ENCODE measurements around the gene DDC.

Gene DDC

DNA sequence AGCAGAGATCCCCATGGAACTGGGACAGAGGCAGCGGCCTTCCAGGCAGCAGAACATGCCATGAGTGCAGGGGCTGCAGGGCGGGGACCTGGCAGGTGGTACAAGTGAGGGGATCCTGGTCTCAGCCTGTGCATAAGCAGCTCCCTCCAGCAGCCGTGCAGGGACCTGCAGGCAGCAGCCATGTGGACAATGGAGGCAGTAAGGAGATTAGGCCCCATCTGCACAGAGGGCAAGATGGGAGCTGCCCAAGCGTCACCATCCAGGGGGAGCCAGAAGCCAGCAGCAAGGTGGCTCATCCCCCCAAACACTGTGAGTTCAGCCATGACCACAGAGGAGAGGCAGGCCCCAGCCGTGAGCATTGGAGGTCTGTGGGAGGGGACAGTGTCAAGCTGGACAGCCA lies 3.1 kb downstream of the DDC start:
- TF ChIP-seq, protein P1, sequence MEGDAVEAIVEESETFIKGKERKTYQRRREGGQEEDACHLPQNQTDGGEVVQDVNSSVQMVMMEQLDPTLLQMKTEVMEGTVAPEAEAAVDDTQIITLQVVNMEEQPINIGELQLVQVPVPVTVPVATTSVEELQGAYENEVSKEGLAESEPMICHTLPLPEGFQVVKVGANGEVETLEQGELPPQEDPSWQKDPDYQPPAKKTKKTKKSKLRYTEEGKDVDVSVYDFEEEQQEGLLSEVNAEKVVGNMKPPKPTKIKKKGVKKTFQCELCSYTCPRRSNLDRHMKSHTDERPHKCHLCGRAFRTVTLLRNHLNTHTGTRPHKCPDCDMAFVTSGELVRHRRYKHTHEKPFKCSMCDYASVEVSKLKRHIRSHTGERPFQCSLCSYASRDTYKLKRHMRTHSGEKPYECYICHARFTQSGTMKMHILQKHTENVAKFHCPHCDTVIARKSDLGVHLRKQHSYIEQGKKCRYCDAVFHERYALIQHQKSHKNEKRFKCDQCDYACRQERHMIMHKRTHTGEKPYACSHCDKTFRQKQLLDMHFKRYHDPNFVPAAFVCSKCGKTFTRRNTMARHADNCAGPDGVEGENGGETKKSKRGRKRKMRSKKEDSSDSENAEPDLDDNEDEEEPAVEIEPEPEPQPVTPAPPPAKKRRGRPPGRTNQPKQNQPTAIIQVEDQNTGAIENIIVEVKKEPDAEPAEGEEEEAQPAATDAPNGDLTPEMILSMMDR (conservative IDR thresholded peaks at IDR 0.05; ENCODE audit: control insufficient read depth, insufficient read depth, low read depth, low read length), result no peak
- no peak overlapping the region for H3K4me3 ChIP-seq (ENCODE audit: control insufficient read depth, low read depth, low read length)
- no peak for DNase-seq (ENCODE audit: low read depth)

DNA sequence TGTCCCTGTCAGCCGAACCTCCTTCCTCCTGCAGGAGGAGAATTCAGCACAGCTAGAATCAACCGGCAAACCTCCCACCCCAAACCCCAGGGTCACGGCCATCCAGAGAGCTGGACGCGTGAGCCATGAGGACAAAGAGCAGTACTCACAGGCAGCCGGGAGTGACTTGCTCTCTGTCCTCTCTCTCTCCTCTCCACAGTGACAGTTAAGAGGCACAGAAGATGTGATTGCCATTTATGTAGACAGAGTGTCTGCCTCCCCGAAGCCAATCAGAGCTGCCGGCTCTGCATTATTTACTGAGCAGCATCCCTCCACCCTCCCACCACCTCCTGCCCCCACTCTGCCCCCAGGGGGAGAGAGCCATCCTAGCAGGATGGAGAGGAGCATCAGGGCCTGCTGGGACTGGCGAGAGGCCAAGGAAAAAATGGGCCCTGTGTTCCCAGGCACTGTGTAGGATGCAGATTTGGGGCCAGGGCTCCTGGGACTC lies 4.3 kb downstream of the DDC start:
- TF ChIP-seq, protein P1 (conservative IDR thresholded peaks at IDR 0.05; ENCODE audit: control insufficient read depth, insufficient read depth, low read depth, low read length), result no peak
- DNase-seq (ENCODE audit: low read depth), result no peak
- H3K4me3 ChIP-seq (ENCODE audit: control insufficient read depth, low read depth, low read length), result no peak overlapping the region

DNA sequence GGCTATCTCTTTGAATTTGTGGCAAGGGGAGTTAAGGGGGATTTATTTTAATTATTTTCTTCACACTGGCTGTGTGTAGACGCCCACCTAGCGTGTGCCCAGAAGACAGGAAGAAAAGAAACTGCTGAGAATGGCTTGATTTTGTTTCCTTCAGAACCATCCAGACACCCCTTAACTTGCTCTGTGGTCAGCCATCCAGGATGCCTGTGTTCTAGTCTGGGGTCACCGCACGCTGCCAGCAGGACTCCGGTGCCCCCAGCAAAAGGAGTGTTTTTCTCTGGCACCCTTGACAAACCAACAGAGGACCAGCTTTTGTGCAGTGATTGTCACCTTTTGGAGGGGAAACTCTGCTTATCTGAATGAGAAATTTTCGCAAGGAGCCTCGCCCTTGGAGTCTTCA lies 5.3 kb downstream of the DDC start:
- no peak for DNase-seq (ENCODE audit: low read depth)
- TF ChIP-seq, protein P1 (conservative IDR thresholded peaks at IDR 0.05; ENCODE audit: control insufficient read depth, insufficient read depth, low read depth, low read length), result no peak
- no peak overlapping the region for H3K4me3 ChIP-seq (ENCODE audit: control insufficient read depth, low read depth, low read length)

DNA sequence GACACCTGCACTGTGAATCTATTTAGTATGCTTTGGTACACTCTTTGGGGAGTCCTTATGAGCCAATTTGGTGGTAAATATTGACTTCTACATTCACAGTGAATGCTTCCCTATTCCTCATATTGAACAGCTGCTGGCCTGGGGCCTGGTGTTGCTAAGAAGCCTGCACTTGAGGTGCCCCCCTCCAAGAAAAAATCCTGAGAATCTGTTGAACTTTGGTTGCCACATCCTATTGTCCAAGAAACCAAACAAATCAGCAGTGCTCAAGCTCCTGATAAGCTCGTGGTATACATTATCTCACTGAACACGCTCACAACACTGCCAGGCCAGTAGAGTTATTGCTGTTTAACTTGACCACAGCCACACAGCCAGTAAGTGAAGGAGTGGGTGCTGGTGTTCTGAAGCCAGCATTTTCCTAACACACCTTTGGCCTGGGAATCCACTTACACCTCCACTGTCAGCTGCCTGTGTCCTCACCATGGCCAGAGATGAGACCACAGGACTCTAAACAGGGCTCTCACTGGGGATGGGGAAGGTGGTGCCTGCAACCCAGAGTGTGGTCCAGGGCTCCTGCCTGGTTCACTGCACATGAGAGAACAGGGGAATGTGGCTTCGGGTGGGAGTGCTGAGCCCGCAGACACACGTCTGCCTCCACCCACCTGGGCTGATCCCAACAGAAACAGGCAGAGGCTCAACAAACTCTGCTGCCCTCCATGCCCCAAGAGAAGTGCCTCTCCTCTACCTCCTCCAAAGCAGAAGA lies 6.7 kb downstream of the DDC start:
- TF ChIP-seq, protein P1 (conservative IDR thresholded peaks at IDR 0.05; ENCODE audit: control insufficient read depth, insufficient read depth, low read depth, low read length), result no peak
- H3K4me3 ChIP-seq (ENCODE audit: control insufficient read depth, low read depth, low read length), result no peak overlapping the region
- DNase-seq (ENCODE audit: low read depth), result no peak

DNA sequence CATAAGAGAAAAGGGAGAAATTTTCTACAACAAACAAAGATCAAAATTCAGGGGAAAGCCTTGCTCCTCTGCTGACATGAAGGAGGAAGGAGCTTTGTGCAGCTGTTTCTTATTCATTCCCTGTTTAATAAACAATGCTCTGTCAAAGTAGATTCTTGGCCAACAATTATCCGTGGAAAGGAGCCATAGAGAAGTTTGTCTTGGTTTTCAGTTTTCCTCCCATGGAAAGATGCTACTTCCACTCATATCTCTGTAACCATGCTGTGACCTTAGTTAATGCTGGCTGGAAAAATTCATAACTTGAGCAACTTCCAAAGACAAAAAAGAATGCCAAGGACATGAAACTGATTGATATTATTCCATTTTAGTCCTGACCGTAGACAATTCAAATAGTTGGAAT lies 8.1 kb downstream of the DDC start:
- DNase-seq (ENCODE audit: low read depth), result peak; percentile 2
- TF ChIP-seq, protein P1 (conservative IDR thresholded peaks at IDR 0.05; ENCODE audit: control insufficient read depth, insufficient read depth, low read depth, low read length), result no peak

DNA sequence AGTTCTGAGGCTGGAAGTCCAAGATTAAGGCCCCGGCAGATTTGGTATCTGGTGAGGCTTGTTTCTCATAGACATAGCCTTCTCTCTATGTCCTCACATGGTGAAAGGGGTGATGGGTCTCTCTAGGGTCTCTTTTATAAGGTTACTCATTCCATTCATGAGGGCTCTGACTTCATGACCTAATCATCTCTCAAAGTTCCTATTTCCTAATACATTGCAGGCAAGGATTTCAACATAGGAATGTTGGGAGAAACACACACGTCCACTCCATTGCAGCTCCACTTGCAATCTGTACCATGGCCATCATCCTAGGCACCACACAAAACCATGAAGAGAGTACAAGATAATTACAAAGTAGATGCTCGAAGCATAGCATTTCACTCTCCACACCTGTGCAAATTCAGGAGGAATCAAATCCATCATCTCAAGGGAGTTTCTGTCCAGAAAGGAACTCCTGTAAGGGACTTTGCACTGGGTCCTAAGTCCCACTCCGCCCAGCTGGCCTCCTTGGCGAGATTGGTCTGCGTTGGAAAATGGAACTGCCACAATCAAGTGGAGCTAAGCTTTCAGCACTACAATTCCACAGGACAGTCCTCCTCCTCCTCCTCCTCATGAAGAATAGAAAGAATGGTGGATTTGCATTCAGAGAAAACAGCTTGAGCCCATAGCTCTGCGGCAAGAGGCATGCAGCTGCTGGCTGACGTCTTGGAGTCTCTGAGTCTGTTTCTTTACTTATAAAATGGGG lies 8.8 kb downstream of the DDC start:
- TF ChIP-seq, protein P1 (conservative IDR thresholded peaks at IDR 0.05; ENCODE audit: control insufficient read depth, insufficient read depth, low read depth, low read length), result no peak
- DNase-seq (ENCODE audit: low read depth), result peak; percentile 56
- no peak overlapping the region for H3K4me3 ChIP-seq (ENCODE audit: control insufficient read depth, low read depth, low read length)

More for the DNA sequence above, 8.1 kb downstream of the DDC start:
- no peak overlapping the region for H3K4me3 ChIP-seq (ENCODE audit: control insufficient read depth, low read depth, low read length)

Data from fibroblast of mammary gland (primary cell).